ENCODE results near the gene DNLZ. TPM values are rescaled to one million over a fixed set of nuclear protein-coding genes. Genes with fewer than 3 reads are reported as not detected.

Gene DNLZ
- total RNA-seq, 1 experiment from 2014 or later = 26.5 TPM

- in situ Hi-C loops (cut with HindIII; ENCODE audit: low pct_unique_long_range_greater_than_20kb, low sequenced_read_pairs) (no loop called here), intact Hi-C loops (cut with micrococcal nuclease; ENCODE audit: unreplicated experiment) (no loop called here)
- DNase-seq (ENCODE audit: low read depth, low spot score) (no peak), ATAC-seq (no peak)
- Histone ChIP-seq H3K9me3 (ENCODE audit: control insufficient read depth, insufficient read depth, low read depth, low read length) (no peaks in the 10 kb centered on the region), H3K4me3 (ENCODE audit: low read depth in 2 of 2, low read length in 2 of 2) (no peak overlapping the region), H3K27me3 (ENCODE audit: control insufficient read depth, insufficient read depth, low read length) (no peaks in the 10 kb centered on the region), H3K36me3 (ENCODE audit: control insufficient read depth, insufficient read depth, low read length) (no peaks in the 10 kb centered on the region; the same call in 1 of the 2 replicates), H3K27ac (ENCODE audit: low read length) (no peak overlapping the region), H3K4me1 (ENCODE audit: control insufficient read depth, insufficient read depth, low read length) (0 out of 2 replicates have a peak, but pooled peaks cover 4% of the 10 kb centered on the region)
- POLR2A ChIA-PET = interaction anchor here (1.0 kb wide), 1 partner anchor 9 kb away, joined by 6 read pairs; no protein-coding TSS in a partner anchor
- TF ChIP-seq, protein P1, sequence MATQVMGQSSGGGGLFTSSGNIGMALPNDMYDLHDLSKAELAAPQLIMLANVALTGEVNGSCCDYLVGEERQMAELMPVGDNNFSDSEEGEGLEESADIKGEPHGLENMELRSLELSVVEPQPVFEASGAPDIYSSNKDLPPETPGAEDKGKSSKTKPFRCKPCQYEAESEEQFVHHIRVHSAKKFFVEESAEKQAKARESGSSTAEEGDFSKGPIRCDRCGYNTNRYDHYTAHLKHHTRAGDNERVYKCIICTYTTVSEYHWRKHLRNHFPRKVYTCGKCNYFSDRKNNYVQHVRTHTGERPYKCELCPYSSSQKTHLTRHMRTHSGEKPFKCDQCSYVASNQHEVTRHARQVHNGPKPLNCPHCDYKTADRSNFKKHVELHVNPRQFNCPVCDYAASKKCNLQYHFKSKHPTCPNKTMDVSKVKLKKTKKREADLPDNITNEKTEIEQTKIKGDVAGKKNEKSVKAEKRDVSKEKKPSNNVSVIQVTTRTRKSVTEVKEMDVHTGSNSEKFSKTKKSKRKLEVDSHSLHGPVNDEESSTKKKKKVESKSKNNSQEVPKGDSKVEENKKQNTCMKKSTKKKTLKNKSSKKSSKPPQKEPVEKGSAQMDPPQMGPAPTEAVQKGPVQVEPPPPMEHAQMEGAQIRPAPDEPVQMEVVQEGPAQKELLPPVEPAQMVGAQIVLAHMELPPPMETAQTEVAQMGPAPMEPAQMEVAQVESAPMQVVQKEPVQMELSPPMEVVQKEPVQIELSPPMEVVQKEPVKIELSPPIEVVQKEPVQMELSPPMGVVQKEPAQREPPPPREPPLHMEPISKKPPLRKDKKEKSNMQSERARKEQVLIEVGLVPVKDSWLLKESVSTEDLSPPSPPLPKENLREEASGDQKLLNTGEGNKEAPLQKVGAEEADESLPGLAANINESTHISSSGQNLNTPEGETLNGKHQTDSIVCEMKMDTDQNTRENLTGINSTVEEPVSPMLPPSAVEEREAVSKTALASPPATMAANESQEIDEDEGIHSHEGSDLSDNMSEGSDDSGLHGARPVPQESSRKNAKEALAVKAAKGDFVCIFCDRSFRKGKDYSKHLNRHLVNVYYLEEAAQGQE (IDR thresholded peaks at IDR 0.05; ENCODE audit: insufficient read depth in 1 of 2, low read depth in 2 of 2, low read length in 1 of 2) = no peak
- TF ChIP-seq SIN3A (IDR thresholded peaks at IDR 0.05; ENCODE audit: borderline replicate concordance, insufficient read depth, low read depth, low read length) = no peak
- TF ChIP-seq TCF7L2 (IDR thresholded peaks at IDR 0.05; ENCODE audit: low read depth, low read length) = no peak
- TF ChIP-seq CTCF (IDR thresholded peaks at IDR 0.05) = no peak
- TF ChIP-seq POLR2AphosphoS5 (IDR thresholded peaks at IDR 0.05; ENCODE audit: low read depth, low read length) = no peak
- no TSS peak for BruUV-seq (replicated peaks)
- CTCF ChIA-PET = no interaction called here
Observed at GRCh38 chr9:136394312-136395019, 30.9 kb upstream of the DNLZ start.

GRCh38 chr9:136393531-136393930, 30.0 kb upstream of the DNLZ start:
- Histone ChIP-seq H3K4me1 (ENCODE audit: control insufficient read depth, insufficient read depth, low read length) (0 out of 2 replicates have a peak, but pooled peaks cover under 1% of the 10 kb centered on the region), H3K27ac (ENCODE audit: low read length) (no peak overlapping the region), H3K27me3 (ENCODE audit: control insufficient read depth, insufficient read depth, low read length) (no peaks in the 10 kb centered on the region), H3K4me3 (ENCODE audit: low read depth in 2 of 2, low read length in 2 of 2) (no peak overlapping the region), H3K9me3 (ENCODE audit: control insufficient read depth, insufficient read depth, low read depth, low read length) (no peaks in the 10 kb centered on the region), H3K36me3 (ENCODE audit: control insufficient read depth, insufficient read depth, low read length) (no peaks in the 10 kb centered on the region; the same call in 1 of the 2 replicates)
- in situ Hi-C loops (cut with HindIII; ENCODE audit: low pct_unique_long_range_greater_than_20kb, low sequenced_read_pairs) (no loop called here), intact Hi-C loops (cut with micrococcal nuclease; ENCODE audit: unreplicated experiment) (no loop called here)
- no TSS peak for BruUV-seq (replicated peaks)
- ChIA-PET POLR2A (no interaction called here), CTCF (no interaction called here)
- TF ChIP-seq POLR2AphosphoS5 (IDR thresholded peaks at IDR 0.05; ENCODE audit: low read depth, low read length) (no peak), CTCF (IDR thresholded peaks at IDR 0.05) (no peak), SIN3A (IDR thresholded peaks at IDR 0.05; ENCODE audit: borderline replicate concordance, insufficient read depth, low read depth, low read length) (no peak), TCF7L2 (IDR thresholded peaks at IDR 0.05; ENCODE audit: low read depth, low read length) (no peak)
- TF ChIP-seq, protein P1 (IDR thresholded peaks at IDR 0.05; ENCODE audit: insufficient read depth in 1 of 2, low read depth in 2 of 2, low read length in 1 of 2) = no peak
- no peak for DNase-seq (ENCODE audit: low read depth, low spot score)
- no peak for ATAC-seq
